H1 (cell line): ENCODE measurements around the gene ARHGAP22. TPM values are rescaled to one million over a fixed set of nuclear protein-coding genes. Genes with fewer than 3 reads are reported as not detected.

Experiments used
- CTCF ChIA-PET: fragments of 300-600 bp; sonication (Branson Sonifier 250); formaldehyde crosslinking; loops from one replicate; lab custom pipeline; 2021; ENCODE audit not compliant: partially characterized antibody; lab: Charles Lee
- POLR2A ChIA-PET: fragments of 300-600 bp; sonication (Branson Sonifier 250); formaldehyde crosslinking; loops from one replicate; lab custom pipeline; 2021; ENCODE audit warnings: inconsistent platforms; ENCODE audit not compliant: partially characterized antibody; lab: Charles Lee
- DNase-seq, 2 experiments: peaks; one replicate each; pipeline versions ENCODE4 v3.0.0 to v3.0.0-alpha.2; 2010 to 2022; ENCODE audit warnings: low spot score in 2 of 2, low read depth in 1 of 2, mixed read lengths in 1 of 2
- FAIRE-seq: peaks from 2 replicates; lab custom pipeline; 2011; peaks lifted over from hg19 to GRCh38; lab: Jason Lieb, UNC
- H2AFZ ChIP-seq: 2 replicates; pipeline ENCODE4 v1.8.1; 2012; ENCODE audit warnings: low read length, inconsistent platforms
- H2AK5ac ChIP-seq: 2 replicates; pipeline ENCODE4 v1.6.1; 2013; ENCODE audit warnings: low read depth, low read length
- H2BK120ac ChIP-seq: replicated peaks from 2 replicates; pipeline ENCODE3; 2013; ENCODE audit warnings: low read depth, low read length, inconsistent platforms
- H2BK12ac ChIP-seq: 2 replicates; pipeline ENCODE4 v1.6.1; 2013; ENCODE audit warnings: low read depth, low read length
- H2BK15ac ChIP-seq: 2 replicates; pipeline ENCODE4 v1.6.1; 2013; ENCODE audit warnings: low read length
- H2BK20ac ChIP-seq: 2 replicates; pipeline ENCODE4 v1.6.1; 2013; ENCODE audit warnings: low read length
- H2BK5ac ChIP-seq: 2 replicates; pipeline ENCODE4 v1.6.1; 2013; ENCODE audit warnings: low read depth, low read length
- H3K14ac ChIP-seq: 2 replicates; pipeline ENCODE4 v1.6.1; 2013; ENCODE audit warnings: inconsistent platforms; ENCODE audit not compliant: insufficient read length
- H3K18ac ChIP-seq: 2 replicates; pipeline ENCODE4 v1.6.1; 2013; ENCODE audit warnings: low read length; ENCODE audit errors: extremely low read depth
- H3K23ac ChIP-seq: 2 replicates; pipeline ENCODE4 v1.6.1; 2013; ENCODE audit warnings: inconsistent platforms; ENCODE audit not compliant: insufficient read length
- H3K23me2 ChIP-seq: 2 replicates; pipeline ENCODE4 v1.6.1; 2013; ENCODE audit warnings: low read depth, low read length
- H3K27ac ChIP-seq: 2 replicates; pipeline ENCODE4 v1.6.1; 2011; ENCODE audit warnings: low read depth, low read length, inconsistent platforms
- H3K27me3 ChIP-seq, 4 experiments: replicated peaks in 1 of 4; 1 replicate in 1 of 4; 2 replicates in 3 of 4; pipeline versions ENCODE4 v1.6.1 to v1.8.1; 2011 to 2013; ENCODE audit warnings: low read length in 3 of 4, mild to moderate bottlenecking in 3 of 4, inconsistent platforms in 2 of 4, mixed read lengths in 2 of 4, moderate library complexity in 1 of 4; ENCODE audit not compliant: control insufficient read depth in 3 of 4, insufficient read depth in 3 of 4; ENCODE audit errors: extremely low read depth in 1 of 4
- H3K36me3 ChIP-seq, 4 experiments: 2 replicates each; pipeline versions ENCODE4 v1.6.1 to v1.8.1; 2011 to 2013; ENCODE audit warnings: mild to moderate bottlenecking in 4 of 4, low read length in 3 of 4, moderate library complexity in 2 of 4, control low read depth in 1 of 4, inconsistent platforms in 1 of 4; ENCODE audit not compliant: insufficient read depth in 4 of 4, control insufficient read depth in 2 of 4
- H3K4ac ChIP-seq: replicated peaks from 2 replicates; pipeline ENCODE3; 2013; ENCODE audit warnings: low read length, low read depth, mixed read lengths, inconsistent platforms; ENCODE audit not compliant: insufficient read length
- H3K4me1 ChIP-seq, 4 experiments: replicated peaks in 1 of 4; 1 replicate in 1 of 4; 2 replicates in 3 of 4; pipeline versions ENCODE4 v1.6.1 to v1.8.1; 2011 to 2013; ENCODE audit warnings: low read length in 3 of 4, inconsistent platforms in 2 of 4, mixed read lengths in 1 of 4; ENCODE audit not compliant: insufficient read depth in 4 of 4, control insufficient read depth in 3 of 4
- H3K4me2 ChIP-seq, 2 experiments: 2 replicates each; pipeline versions ENCODE4 v1.6.1 to v1.8.1; 2011 to 2013; ENCODE audit warnings: low read depth in 2 of 2, low read length in 2 of 2, control low read depth in 1 of 2, inconsistent platforms in 1 of 2, mild to moderate bottlenecking in 1 of 2; ENCODE audit not compliant: insufficient read depth in 1 of 2
- H3K4me3 ChIP-seq, 4 experiments: fragments of 200-600, 300-600 bp in 1 of 4; sonication (generic), shearing (Covaris generic), sonication (Bioruptor Twin) in 1 of 4; 2 replicates each; pipeline versions ENCODE4 v1.5.1 to v1.8.1; 2011 to 2016; ENCODE audit warnings: low read length in 4 of 4, low read depth in 3 of 4, control low read depth in 2 of 4, inconsistent platforms in 2 of 4, mild to moderate bottlenecking in 2 of 4, mixed read lengths in 1 of 4, moderate library complexity in 1 of 4; ENCODE audit not compliant: insufficient read depth in 2 of 4; ENCODE audit errors: extremely low read depth in 1 of 4
- H3K56ac ChIP-seq: replicated peaks from 2 replicates; pipeline ENCODE3; 2013; ENCODE audit warnings: low read depth, mild to moderate bottlenecking, mixed read lengths, low read length, inconsistent platforms; ENCODE audit not compliant: insufficient read length
- H3K79me1 ChIP-seq: 2 replicates; pipeline ENCODE4 v1.6.1; 2013; ENCODE audit warnings: low read depth, low read length, control low read depth
- H3K79me2 ChIP-seq, 2 experiments: 2 replicates each; pipeline versions ENCODE4 v1.6.1 to v1.8.1; 2012 to 2013; ENCODE audit warnings: low read length in 2 of 2, mild to moderate bottlenecking in 2 of 2, inconsistent platforms in 1 of 2; ENCODE audit not compliant: insufficient read depth in 2 of 2, control insufficient read depth in 1 of 2
- H3K9ac ChIP-seq, 4 experiments: replicated peaks in 1 of 4; 1 replicate in 1 of 4; 2 replicates in 3 of 4; pipeline versions ENCODE4 v1.6.1 to v1.8.1; 2011 to 2013; ENCODE audit warnings: low read depth in 3 of 4, low read length in 3 of 4, control low read depth in 2 of 4, mild to moderate bottlenecking in 2 of 4, moderate library complexity in 2 of 4, inconsistent platforms in 1 of 4; ENCODE audit errors: extremely low read depth in 1 of 4
- H3K9me3 ChIP-seq, 2 experiments: 2 replicates each; pipeline versions ENCODE4 v1.6.1 to v1.8.1; 2012 to 2013; ENCODE audit warnings: mild to moderate bottlenecking in 2 of 2, moderate library complexity in 2 of 2, control low read depth in 1 of 2, inconsistent platforms in 1 of 2, low read depth in 1 of 2, low read length in 1 of 2, mixed read lengths in 1 of 2; ENCODE audit not compliant: insufficient read depth in 2 of 2
- H4K20me1 ChIP-seq, 2 experiments: replicated peaks in 1 of 2; 2 replicates each; pipeline versions ENCODE3 to v1.8.1; 2011 to 2013; ENCODE audit warnings: inconsistent platforms in 2 of 2, low read length in 2 of 2, mild to moderate bottlenecking in 1 of 2; ENCODE audit not compliant: insufficient read depth in 2 of 2, control insufficient read depth in 1 of 2
- H4K5ac ChIP-seq: 2 replicates; pipeline ENCODE4 v1.6.1; 2013; ENCODE audit warnings: low read length, low read depth, mixed read lengths, inconsistent platforms; ENCODE audit not compliant: insufficient read length
- H4K8ac ChIP-seq: 2 replicates; pipeline ENCODE4 v1.8.0; 2013; ENCODE audit warnings: mild to moderate bottlenecking, moderate library complexity, low read length, inconsistent platforms; ENCODE audit not compliant: insufficient read depth; ENCODE audit errors: extremely low read depth
- H4K91ac ChIP-seq: replicated peaks from 2 replicates; pipeline ENCODE3; 2013; ENCODE audit warnings: low read length, mixed read lengths, inconsistent platforms; ENCODE audit not compliant: insufficient read length
- CBX8 ChIP-seq: fragments of 300-800, 300-1000 bp; sonication (generic); IDR thresholded peaks from 2 replicates; pipeline ENCODE4 v1.7.1; 2016; ENCODE audit warnings: low read depth, low read length, borderline replicate concordance
- HDAC6 ChIP-seq: IDR thresholded peaks from one replicate; pipeline ENCODE4 v1.7.1; 2012; ENCODE audit warnings: low read depth, mild to moderate bottlenecking, inconsistent platforms, low read length, moderate library complexity
- JUND ChIP-seq: IDR thresholded peaks from 2 replicates; pipeline ENCODE4 v1.6.1; 2011; ENCODE audit warnings: mild to moderate bottlenecking, improper control_type of control experiment, low read length
- KDM1A ChIP-seq: fragments of 200-600, 300-600 bp; sonication (generic); IDR thresholded peaks from 2 replicates; pipeline ENCODE4 v1.7.1; 2016; ENCODE audit warnings: mild to moderate bottlenecking, low read length, borderline replicate concordance
- PHF8 ChIP-seq: fragments of 200-600 bp; sonication (generic); conservative IDR thresholded peaks from 2 replicates; pipeline ENCODE4 v1.7.1; 2012; ENCODE audit warnings: low read depth, mild to moderate bottlenecking, inconsistent platforms, low read length, moderate library complexity
- RFX5 ChIP-seq: IDR thresholded peaks from 2 replicates; pipeline ENCODE4 v1.6.1; 2011; ENCODE audit warnings: low read depth, low read length, improper control_type of control experiment, borderline replicate concordance
- SP1 ChIP-seq: IDR thresholded peaks from 2 replicates; pipeline ENCODE4 v1.6.1; 2011; ENCODE audit warnings: low read depth, low read length
- SUZ12 ChIP-seq: fragments of 200-600 bp; sonication (generic); IDR thresholded peaks from 2 replicates; pipeline ENCODE4 v1.6.1; 2012; ENCODE audit warnings: mild to moderate bottlenecking, inconsistent platforms, low read length, moderate library complexity, mixed read lengths
- TAF7 ChIP-seq: optimal IDR thresholded peaks from 2 replicates; pipeline ENCODE3; 2011; ENCODE audit warnings: low read depth, mild to moderate bottlenecking, inconsistent platforms, low read length, moderate library complexity, borderline replicate concordance
- WGBS, 2 experiments: shearing (Covaris generic) in 1 of 2; methylation state at CpG; one replicate each; pipeline versions ENCODE4 v1.1.6 to v1.1.7; 2013 to 2015; ENCODE audit warnings: low lambda C conversion rate in 2 of 2, mixed read lengths in 2 of 2, inconsistent platforms in 1 of 2, low coverage in 1 of 2, missing lambda C conversion rate in 1 of 2; ENCODE audit not compliant: insufficient replicate concordance in 2 of 2, insufficient coverage in 1 of 2, insufficient read length in 1 of 2; ENCODE audit errors: extremely low coverage in 1 of 2, missing lambda C conversion rate in 1 of 2; 5-methylcytosine and 5-hydroxymethylcytosine counted together
- polyA plus RNA-seq, 7 experiments: library from polyadenylated mRNA; depleted of rRNA in 3 of 7; stranded (reverse) in 5 of 7; unstranded in 2 of 7; fragments of >200 nt in 5 of 7; fragments of 200-250 nt in 2 of 7; gene quantifications; 1 replicate in 5 of 7; 2 replicates in 1 of 7; 4 replicates in 1 of 7; pipeline versions ENCODE4 v1.2.1 to v1.2.3, GENCODE V29; 2011 to 2013; ENCODE audit warnings: missing spikeins in 2 of 7, mixed read lengths in 2 of 7
- total RNA-seq: library from RNA; stranded (reverse); fragmentation: NEBNext Ultra II Directional; extraction: Animal tissue kit (Norgen Biotek cat#: 25700); gene quantifications from 2 replicates; pipeline ENCODE4 v1.2.1, GENCODE V29; 2021

ARHGAP22 gene
- total and polyA plus RNA-seq, 2 of the 8 experiments (the other 6 are each of a cell fraction or from before 2014, with no cell fraction given) = 3.6 to 11.2 TPM

- Histone ChIP-seq H2BK120ac (no peak overlapping the region), H3K4me1 (no peaks in the 10 kb centered on the region; a peak in 1 of 7 replicates), H3K79me2 (no peaks in the 10 kb centered on the region), H2AK5ac (no peak overlapping the region), H3K14ac (no peak overlapping the region), H3K79me1 (no peaks in the 10 kb centered on the region), H4K20me1 (peaks cover 3 to 4% of the 10 kb centered on the region in 2 experiments), H3K23me2 (peaks cover 2% of the 10 kb centered on the region; the same call in 1 of the 2 replicates), H2AFZ (no peak overlapping the region), H3K18ac (no peak overlapping the region), H3K36me3 (no peaks in the 10 kb centered on the region; a peak in 1 of 8 replicates), H3K4me3 (no peak overlapping the region), H2BK20ac (no peak overlapping the region), H2BK12ac (no peak overlapping the region), H3K9ac (no peak overlapping the region), H3K27ac (no peak overlapping the region), H4K91ac (no peak overlapping the region), H3K56ac (no peak overlapping the region), H3K23ac (no peak overlapping the region), H3K4me2 (no peak overlapping the region), H3K9me3 (no peaks in the 10 kb centered on the region), H2BK5ac (no peak overlapping the region), H4K5ac (no peak overlapping the region), H3K4ac (no peak overlapping the region), H2BK15ac (no peak overlapping the region), H3K27me3 (no peaks in the 10 kb centered on the region), H4K8ac (peak overlapping the region; percentile 79)
- ChIA-PET CTCF (interaction anchor here (0.7 to 10.9 kb wide), 4 partner anchors 9 to 87 kb away, joined by 3 to 141 read pairs (median 10); no protein-coding TSS in a partner anchor), POLR2A (no interaction called here)
- peak in 1 of 2 experiments; percentile 42 for DNase-seq
- WGBS, 2 experiments = 97% methylated on average over 36 of the region's 43 CpGs; no CpG with 5 or more reads in 1 of the 2 experiments
- no peak for FAIRE-seq
- TF ChIP-seq RFX5 (no peak), PHF8 (no peak), CBX8 (no peak), SUZ12 (no peak), KDM1A (no peak), TAF7 (no peak), HDAC6 (no peak), SP1 (no peak), JUND (no peak)
Measured at GRCh38 chr10:48450741-48451466, 154.0 kb downstream of the ARHGAP22 start.
